Erythroblast (primary cell): ENCODE results near the gene SNTB2.
"Not testable (repeated sequence)": the region's sequence is repeated elsewhere in the genome, so short reads cannot be mapped to it uniquely, and the experiment has no call there.

Source experiments
- GATA1 ChIP-seq: IDR thresholded peaks from 2 replicates; pipeline ENCODE4 v1.6.1; 2011; ENCODE audit warnings: low read depth, mild to moderate bottlenecking, control low read depth, low read length, moderate library complexity
- POLR2A ChIP-seq: IDR thresholded peaks from 2 replicates; pipeline ENCODE4 v1.6.1; 2011; ENCODE audit warnings: mild to moderate bottlenecking, low read length

GRCh38 chr16:69291657-69292056 lies 104.7 kb downstream of the SNTB2 start:
- TF ChIP-seq POLR2A, GATA1: not testable (repeated sequence)
